GM18511 (cell line): ENCODE results near the gene EFNB1.

ENCODE experiments used
- ATAC-seq: cut with Tn5 transposase; IDR thresholded peaks from one replicate; pipeline ENCODE4 v1.9.1; 2021; ENCODE audit warnings: mild to moderate bottlenecking, moderate library complexity; ENCODE audit not compliant: unreplicated experiment

Gene EFNB1

GRCh38 chrX:68827256-68827655, 1.6 kb upstream of the EFNB1 start:
- ATAC-seq = no peak

GRCh38 chrX:68827848-68828624, 785 bp upstream of the EFNB1 start:
- ATAC-seq = peak; percentile 37

- ATAC-seq = no peak
Observed at GRCh38 chrX:68829582-68830418, 979 bp downstream of the EFNB1 start.

- ATAC-seq = no peak
Observed at GRCh38 chrX:68830419-68831404, 1.9 kb downstream of the EFNB1 start.

- no peak for ATAC-seq
Observed at GRCh38 chrX:68831405-68832100, 2.7 kb downstream of the EFNB1 start.

GRCh38 chrX:68832101-68832416, 3.2 kb downstream of the EFNB1 start:
- ATAC-seq = peak; percentile 41

GRCh38 chrX:68832516-68833447, 4.0 kb downstream of the EFNB1 start:
- no peak for ATAC-seq

- ATAC-seq = no peak
Observed at GRCh38 chrX:68833448-68833805, 4.6 kb downstream of the EFNB1 start.

GRCh38 chrX:68833855-68834331, 5.1 kb downstream of the EFNB1 start:
- ATAC-seq = no peak

GRCh38 chrX:68834371-68835103, 5.7 kb downstream of the EFNB1 start:
- ATAC-seq = no peak

- ATAC-seq = no peak
Observed at GRCh38 chrX:68835104-68835442, 6.3 kb downstream of the EFNB1 start.

GRCh38 chrX:68835468-68835867, 6.6 kb downstream of the EFNB1 start:
- ATAC-seq = no peak

GRCh38 chrX:68837119-68837518, 8.3 kb downstream of the EFNB1 start:
- no peak for ATAC-seq

- ATAC-seq = no peak
Observed at GRCh38 chrX:68838571-68838910, 9.7 kb downstream of the EFNB1 start.

- no peak for ATAC-seq
Observed at GRCh38 chrX:68839771-68840170, 10.9 kb downstream of the EFNB1 start.

- no peak for ATAC-seq
Observed at GRCh38 chrX:68840256-68840655, 11.4 kb downstream of the EFNB1 start.

GRCh38 chrX:68841251-68842049, 12.6 kb downstream of the EFNB1 start:
- ATAC-seq = no peak

GRCh38 chrX:68842351-68842750, 13.5 kb downstream of the EFNB1 start:
- no peak for ATAC-seq
